Measurements from ENCODE around the gene POTEJ.
"Not testable (repeated sequence)": the region's sequence is repeated elsewhere in the genome, so short reads cannot be mapped to it uniquely, and the experiment has no call there.

Gene POTEJ

GRCh38 chr2:130611140-130611539 lies at the start of gene POTEJ:
Gene POTEJ (plus strand): TSS chr2:130611440. CDS start chr2:130611533, 93 bp downstream.
- not testable (repeated sequence) for H3K9ac ChIP-seq (ENCODE audit: low read length); H4K20me1 ChIP-seq (ENCODE audit: insufficient read depth, low read length); H3K27me3 ChIP-seq (replicated peaks; ENCODE audit: insufficient read depth, low read length); H3K79me2 ChIP-seq (ENCODE audit: low read length); H3K4me3 ChIP-seq (ENCODE audit: low read length); H3K4me1 ChIP-seq (ENCODE audit: low read length); DNase-seq; H3F3A ChIP-seq (ENCODE audit: insufficient read depth, low read length); H3K27ac ChIP-seq (ENCODE audit: low read length); H3K9me2 ChIP-seq (replicated peaks; ENCODE audit: insufficient read depth, low read length); H2AFZ ChIP-seq (ENCODE audit: low read length); H3K9me3 ChIP-seq (replicated peaks; ENCODE audit: insufficient read depth, low read length); H3K36me3 ChIP-seq (replicated peaks; ENCODE audit: insufficient read depth, low read length); H3K4me2 ChIP-seq (ENCODE audit: low read depth, low read length)

- not testable (repeated sequence) for DNase-seq; H3K79me2 ChIP-seq (ENCODE audit: low read length)
Measured at GRCh38 chr2:130566165-130566564, 45.1 kb upstream of the POTEJ start.

GRCh38 chr2:130571929-130572328 lies 39.3 kb upstream of the POTEJ start:
- H3K9ac ChIP-seq (ENCODE audit: low read length); H3K27me3 ChIP-seq (replicated peaks; ENCODE audit: insufficient read depth, low read length); H3K27ac ChIP-seq (ENCODE audit: low read length); H3K9me2 ChIP-seq (replicated peaks; ENCODE audit: insufficient read depth, low read length); DNase-seq; H3K4me1 ChIP-seq (ENCODE audit: low read length); H3K4me2 ChIP-seq (ENCODE audit: low read depth, low read length); H3F3A ChIP-seq (ENCODE audit: insufficient read depth, low read length); H3K9me3 ChIP-seq (replicated peaks; ENCODE audit: insufficient read depth, low read length); H3K4me3 ChIP-seq (ENCODE audit: low read length); H4K20me1 ChIP-seq (ENCODE audit: insufficient read depth, low read length); H2AFZ ChIP-seq (ENCODE audit: low read length); H3K79me2 ChIP-seq (ENCODE audit: low read length); H3K36me3 ChIP-seq (replicated peaks; ENCODE audit: insufficient read depth, low read length): not testable (repeated sequence)

More at GRCh38 chr2:130566165-130566564, 45.1 kb upstream of the POTEJ start:
- H3F3A ChIP-seq (ENCODE audit: insufficient read depth, low read length); H3K4me3 ChIP-seq (ENCODE audit: low read length); H3K27ac ChIP-seq (ENCODE audit: low read length); H4K20me1 ChIP-seq (ENCODE audit: insufficient read depth, low read length); H3K9me2 ChIP-seq (replicated peaks; ENCODE audit: insufficient read depth, low read length); H3K9ac ChIP-seq (ENCODE audit: low read length); H3K4me1 ChIP-seq (ENCODE audit: low read length); H3K27me3 ChIP-seq (replicated peaks; ENCODE audit: insufficient read depth, low read length); H3K9me3 ChIP-seq (replicated peaks; ENCODE audit: insufficient read depth, low read length); H2AFZ ChIP-seq (ENCODE audit: low read length); H3K4me2 ChIP-seq (ENCODE audit: low read depth, low read length); H3K36me3 ChIP-seq (replicated peaks; ENCODE audit: insufficient read depth, low read length): not testable (repeated sequence)

- not testable (repeated sequence) for H3K36me3 ChIP-seq (replicated peaks; ENCODE audit: insufficient read depth, low read length); H2AFZ ChIP-seq (ENCODE audit: low read length); H3K4me3 ChIP-seq (ENCODE audit: low read length); H4K20me1 ChIP-seq (ENCODE audit: insufficient read depth, low read length); H3F3A ChIP-seq (ENCODE audit: insufficient read depth, low read length); H3K9me2 ChIP-seq (replicated peaks; ENCODE audit: insufficient read depth, low read length); H3K27ac ChIP-seq (ENCODE audit: low read length); H3K27me3 ChIP-seq (replicated peaks; ENCODE audit: insufficient read depth, low read length); H3K79me2 ChIP-seq (ENCODE audit: low read length); H3K4me1 ChIP-seq (ENCODE audit: low read length); H3K9me3 ChIP-seq (replicated peaks; ENCODE audit: insufficient read depth, low read length); H3K4me2 ChIP-seq (ENCODE audit: low read depth, low read length); DNase-seq; H3K9ac ChIP-seq (ENCODE audit: low read length)
Measured at GRCh38 chr2:130574230-130574629, 37.0 kb upstream of the POTEJ start.

GRCh38 chr2:130576209-130576784 lies 34.9 kb upstream of the POTEJ start:
- not testable (repeated sequence) for H3K4me2 ChIP-seq (ENCODE audit: low read depth, low read length); H4K20me1 ChIP-seq (ENCODE audit: insufficient read depth, low read length); H3K36me3 ChIP-seq (replicated peaks; ENCODE audit: insufficient read depth, low read length); H3K4me1 ChIP-seq (ENCODE audit: low read length); H3K27ac ChIP-seq (ENCODE audit: low read length); H2AFZ ChIP-seq (ENCODE audit: low read length); H3K4me3 ChIP-seq (ENCODE audit: low read length); H3K27me3 ChIP-seq (replicated peaks; ENCODE audit: insufficient read depth, low read length); H3K9me2 ChIP-seq (replicated peaks; ENCODE audit: insufficient read depth, low read length); H3K9me3 ChIP-seq (replicated peaks; ENCODE audit: insufficient read depth, low read length); H3K9ac ChIP-seq (ENCODE audit: low read length); DNase-seq; H3K79me2 ChIP-seq (ENCODE audit: low read length); H3F3A ChIP-seq (ENCODE audit: insufficient read depth, low read length)

GRCh38 chr2:130577559-130577958 lies 33.7 kb upstream of the POTEJ start:
- not testable (repeated sequence) for H3K79me2 ChIP-seq (ENCODE audit: low read length); H3K4me2 ChIP-seq (ENCODE audit: low read depth, low read length)

GRCh38 chr2:130579121-130579520 lies 32.1 kb upstream of the POTEJ start:
- H3F3A ChIP-seq (ENCODE audit: insufficient read depth, low read length); H4K20me1 ChIP-seq (ENCODE audit: insufficient read depth, low read length); H3K36me3 ChIP-seq (replicated peaks; ENCODE audit: insufficient read depth, low read length); H3K4me1 ChIP-seq (ENCODE audit: low read length); H3K4me3 ChIP-seq (ENCODE audit: low read length); H3K4me2 ChIP-seq (ENCODE audit: low read depth, low read length); H3K9ac ChIP-seq (ENCODE audit: low read length); H3K79me2 ChIP-seq (ENCODE audit: low read length); H3K9me3 ChIP-seq (replicated peaks; ENCODE audit: insufficient read depth, low read length); H2AFZ ChIP-seq (ENCODE audit: low read length); DNase-seq; H3K9me2 ChIP-seq (replicated peaks; ENCODE audit: insufficient read depth, low read length); H3K27me3 ChIP-seq (replicated peaks; ENCODE audit: insufficient read depth, low read length); H3K27ac ChIP-seq (ENCODE audit: low read length): not testable (repeated sequence)

More at GRCh38 chr2:130577559-130577958, 33.7 kb upstream of the POTEJ start:
- DNase-seq; H3K4me1 ChIP-seq (ENCODE audit: low read length); H3K4me3 ChIP-seq (ENCODE audit: low read length); H3K9ac ChIP-seq (ENCODE audit: low read length); H2AFZ ChIP-seq (ENCODE audit: low read length); H3K27ac ChIP-seq (ENCODE audit: low read length); H3K9me3 ChIP-seq (replicated peaks; ENCODE audit: insufficient read depth, low read length); H3K36me3 ChIP-seq (replicated peaks; ENCODE audit: insufficient read depth, low read length); H3K9me2 ChIP-seq (replicated peaks; ENCODE audit: insufficient read depth, low read length); H3K27me3 ChIP-seq (replicated peaks; ENCODE audit: insufficient read depth, low read length); H3F3A ChIP-seq (ENCODE audit: insufficient read depth, low read length); H4K20me1 ChIP-seq (ENCODE audit: insufficient read depth, low read length): not testable (repeated sequence)

GRCh38 chr2:130581491-130581890 lies 29.7 kb upstream of the POTEJ start:
- not testable (repeated sequence) for H3K27ac ChIP-seq (ENCODE audit: low read length); H3K9me3 ChIP-seq (replicated peaks; ENCODE audit: insufficient read depth, low read length); H3K4me3 ChIP-seq (ENCODE audit: low read length); DNase-seq; H3K9me2 ChIP-seq (replicated peaks; ENCODE audit: insufficient read depth, low read length); H2AFZ ChIP-seq (ENCODE audit: low read length); H4K20me1 ChIP-seq (ENCODE audit: insufficient read depth, low read length); H3K4me2 ChIP-seq (ENCODE audit: low read depth, low read length); H3F3A ChIP-seq (ENCODE audit: insufficient read depth, low read length); H3K27me3 ChIP-seq (replicated peaks; ENCODE audit: insufficient read depth, low read length); H3K79me2 ChIP-seq (ENCODE audit: low read length); H3K4me1 ChIP-seq (ENCODE audit: low read length); H3K36me3 ChIP-seq (replicated peaks; ENCODE audit: insufficient read depth, low read length); H3K9ac ChIP-seq (ENCODE audit: low read length)
